ENCODE data around the gene DRC1. TPM values are rescaled to one million over a fixed set of nuclear protein-coding genes. Genes with fewer than 3 reads are reported as not detected.
"Not testable (repeated sequence)": the region's sequence is repeated elsewhere in the genome, so short reads cannot be mapped to it uniquely, and the experiment has no call there.

DRC1 gene
- polyA plus RNA-seq, 3 donors = 1.6 to 4.6 (median 2.5) TPM

GRCh38 chr2:26457695-26458364 is 56.1 kb downstream of the DRC1 start:
- no peak for DNase-seq (ENCODE audit: extremely low read depth in 1 of 11, low read depth in 9 of 11, low spot score in 4 of 11)

DNA sequence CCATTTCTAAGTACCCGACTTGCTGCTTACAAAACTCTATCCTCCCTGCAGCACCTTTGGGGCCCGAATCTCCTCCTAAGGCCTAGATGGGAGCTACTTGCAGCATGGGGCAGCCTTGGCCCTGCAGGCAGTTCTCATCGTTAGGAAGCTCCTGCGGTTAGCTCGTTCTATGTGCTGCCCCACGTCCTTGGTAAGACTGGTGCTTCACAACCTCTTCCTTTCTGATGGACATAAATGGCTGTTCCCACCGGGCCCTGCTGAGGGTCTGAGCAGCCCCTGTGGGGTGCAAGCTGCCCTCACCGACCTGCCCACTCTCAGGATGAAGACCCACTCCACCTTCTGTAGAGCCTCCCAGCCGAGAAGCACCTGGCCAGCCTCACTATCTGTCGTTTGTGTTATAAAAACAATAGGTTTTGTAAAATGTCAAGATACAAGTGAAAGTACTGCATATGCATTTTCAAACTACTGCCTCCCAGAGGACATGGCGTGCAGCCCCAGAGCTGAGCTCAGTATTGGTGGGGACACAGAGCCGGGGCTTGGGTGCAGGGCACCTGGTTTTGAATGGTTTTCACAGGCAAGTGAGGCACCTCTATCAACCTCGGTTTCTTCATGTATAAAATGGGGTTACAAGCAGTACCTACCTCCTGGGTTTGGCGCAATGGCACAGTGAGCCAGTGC is 56.8 kb downstream of the DRC1 start:
- DNase-seq (ENCODE audit: extremely low read depth in 1 of 11, low read depth in 9 of 11, low spot score in 4 of 11) = no peak

- no peak for DNase-seq (ENCODE audit: extremely low read depth in 1 of 11, low read depth in 9 of 11, low spot score in 4 of 11)
Measured at GRCh38 chr2:26459991-26460612, 58.4 kb downstream of the DRC1 start.

- no peak for DNase-seq (ENCODE audit: extremely low read depth in 1 of 11, low read depth in 9 of 11, low spot score in 4 of 11)
Measured at GRCh38 chr2:26460613-26461031, 58.9 kb downstream of the DRC1 start.

DNA sequence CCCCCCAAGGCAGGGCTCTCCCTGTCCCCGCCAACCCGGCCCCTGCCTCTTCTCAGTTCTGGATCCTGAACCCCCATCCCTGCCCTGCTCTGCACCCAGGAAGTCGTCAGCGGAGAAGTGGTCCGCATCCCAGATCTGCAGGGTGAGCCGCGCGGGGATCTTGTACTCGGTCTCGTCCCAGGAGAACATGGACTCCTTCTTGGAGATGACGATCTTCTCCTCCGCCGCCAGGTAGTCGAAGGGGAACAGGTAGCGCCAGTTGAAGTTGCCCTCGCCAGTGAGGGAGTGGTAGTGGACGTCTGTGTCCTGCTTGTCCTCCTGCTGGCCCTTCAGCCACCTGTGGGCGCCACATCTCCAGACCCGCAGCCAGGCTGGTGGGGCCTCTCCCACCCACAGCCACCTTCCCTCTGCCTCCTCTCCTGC is 59.9 kb downstream of the DRC1 start:
- DNase-seq (ENCODE audit: extremely low read depth in 1 of 11, low read depth in 9 of 11, low spot score in 4 of 11) = no peak

- DNase-seq (ENCODE audit: extremely low read depth in 1 of 11, low read depth in 9 of 11, low spot score in 4 of 11) = no peak
Measured at GRCh38 chr2:26462100-26462499, 60.4 kb downstream of the DRC1 start.

GRCh38 chr2:26462511-26463243 is 61.0 kb downstream of the DRC1 start:
- peak in 1 of 11 donors; percentile 20 for DNase-seq (ENCODE audit: extremely low read depth in 1 of 11, low read depth in 9 of 11, low spot score in 4 of 11)

GRCh38 chr2:26463244-26464192 is 61.8 kb downstream of the DRC1 start:
- no peak for DNase-seq (ENCODE audit: extremely low read depth in 1 of 11, low read depth in 9 of 11, low spot score in 4 of 11)

DNA sequence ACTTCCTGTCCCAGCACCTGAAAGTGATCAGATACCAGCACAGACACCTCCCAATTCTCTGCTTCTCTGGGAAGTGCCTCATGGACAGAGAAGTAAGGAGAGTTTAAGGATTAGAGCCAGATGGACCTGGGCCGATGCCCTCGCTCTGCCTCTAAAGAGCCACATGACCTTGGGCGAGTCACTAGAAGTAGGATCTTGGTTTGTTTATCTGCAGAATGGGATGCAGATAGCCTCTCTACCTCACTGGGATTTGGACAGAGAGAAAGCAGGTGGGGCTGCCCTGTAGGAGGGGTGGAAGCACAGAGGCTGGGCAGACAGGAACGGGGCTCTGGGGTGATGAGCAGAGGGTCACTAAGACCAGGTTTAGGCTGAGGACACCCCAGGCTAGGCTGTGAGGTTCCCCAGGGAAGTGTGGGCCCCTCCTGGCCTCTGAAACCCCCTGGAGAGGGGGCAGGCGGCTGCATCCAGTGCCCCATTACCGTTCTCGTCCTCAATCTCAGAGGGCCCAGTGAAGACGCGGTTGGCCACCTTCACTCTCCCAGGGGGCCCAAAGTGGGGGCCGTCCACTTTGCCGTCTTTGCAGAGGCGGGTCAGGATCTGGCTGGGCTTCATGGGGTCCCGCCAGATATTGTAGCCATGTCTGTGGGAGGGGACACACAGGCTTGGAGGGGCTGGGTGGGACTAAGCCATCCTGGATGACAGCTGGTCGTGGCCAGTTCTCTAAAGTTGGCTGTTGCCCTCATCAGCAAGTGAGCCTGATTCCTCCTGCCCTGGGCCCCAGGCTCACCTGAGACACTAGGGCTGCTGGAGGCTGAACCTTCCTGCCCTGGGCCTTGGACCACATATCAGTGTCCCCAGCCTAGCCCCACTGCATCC is 62.9 kb downstream of the DRC1 start:
- no peak for DNase-seq (ENCODE audit: extremely low read depth in 1 of 11, low read depth in 9 of 11, low spot score in 4 of 11)

- no peak for DNase-seq (ENCODE audit: extremely low read depth in 1 of 11, low read depth in 9 of 11, low spot score in 4 of 11)
Measured at GRCh38 chr2:26465266-26465925, 63.7 kb downstream of the DRC1 start.

GRCh38 chr2:26465981-26466471 is 64.3 kb downstream of the DRC1 start:
- DNase-seq (ENCODE audit: extremely low read depth in 1 of 11, low read depth in 9 of 11, low spot score in 4 of 11) = no peak

DNA sequence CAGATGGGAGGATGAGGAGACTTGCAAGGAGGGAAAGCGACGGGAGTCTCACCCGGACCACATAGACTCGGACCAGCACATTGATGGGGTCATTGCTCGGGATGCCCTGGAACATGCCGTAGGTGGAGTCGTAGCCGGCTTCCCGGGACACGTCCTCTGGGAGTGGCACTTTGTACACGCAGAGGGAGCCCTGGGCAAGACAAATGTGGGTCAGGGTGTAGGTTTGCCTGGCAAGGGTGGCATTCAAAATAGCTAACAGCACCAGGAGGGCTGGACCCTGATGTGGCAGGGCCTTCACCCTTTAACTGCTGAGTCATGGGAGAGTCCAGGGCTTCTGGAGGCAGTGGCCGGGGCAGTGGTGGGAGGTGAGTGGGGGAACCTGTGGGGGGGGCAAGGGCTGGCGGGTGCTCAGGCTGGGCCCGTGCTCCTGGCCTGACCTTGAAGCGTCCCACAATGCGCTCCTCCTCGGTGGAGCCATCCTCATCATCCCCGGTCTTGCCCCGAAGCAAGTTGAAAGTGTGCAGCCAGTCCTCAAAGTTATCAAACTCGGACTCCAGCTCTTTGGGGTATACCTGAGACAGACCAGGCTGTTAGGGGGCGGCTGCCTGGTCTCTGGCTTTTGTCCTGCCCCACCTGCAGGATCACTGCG is 65.1 kb downstream of the DRC1 start:
- DNase-seq (ENCODE audit: extremely low read depth in 1 of 11, low read depth in 9 of 11, low spot score in 4 of 11) = no peak

- not testable (repeated sequence) for DNase-seq (ENCODE audit: extremely low read depth in 1 of 11, low read depth in 9 of 11, low spot score in 4 of 11)
Measured at GRCh38 chr2:26468544-26468943, 66.8 kb downstream of the DRC1 start.

DNA sequence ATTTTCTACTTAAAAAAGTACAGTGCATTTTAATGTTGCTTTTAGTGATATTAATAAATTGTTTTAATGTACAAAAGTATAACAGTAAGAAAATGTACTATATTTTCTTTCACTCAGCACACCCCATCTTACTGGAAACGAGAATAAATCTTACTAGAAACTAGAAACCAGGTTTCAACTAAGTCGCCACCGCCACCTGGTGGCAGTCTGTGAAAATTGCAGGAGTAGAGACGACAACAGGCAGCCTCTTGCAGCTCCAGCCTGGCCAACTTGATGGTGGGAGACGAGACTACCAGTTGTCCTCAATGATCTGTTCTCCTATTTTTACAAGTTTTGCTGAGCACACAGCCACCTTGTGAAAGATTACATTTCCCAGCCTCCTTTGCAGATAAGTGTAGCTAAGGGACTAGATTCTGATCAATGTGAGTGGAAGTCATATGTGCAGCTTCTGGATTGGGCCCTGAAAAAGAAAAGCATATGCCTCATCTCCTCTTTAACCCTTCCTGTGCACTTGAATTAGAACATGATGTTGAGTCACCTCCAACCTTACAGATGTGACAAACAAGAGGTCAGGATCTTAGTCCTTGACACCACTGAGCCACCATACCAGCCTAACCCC is 67.5 kb downstream of the DRC1 start:
- DNase-seq (ENCODE audit: extremely low read depth in 1 of 11, low read depth in 9 of 11, low spot score in 4 of 11) = peak in 3 of 11 donors; percentile 18 to 40 (median 25)

GRCh38 chr2:26469955-26470354 is 68.2 kb downstream of the DRC1 start:
- DNase-seq (ENCODE audit: extremely low read depth in 1 of 11, low read depth in 9 of 11, low spot score in 4 of 11) = no peak

DNA sequence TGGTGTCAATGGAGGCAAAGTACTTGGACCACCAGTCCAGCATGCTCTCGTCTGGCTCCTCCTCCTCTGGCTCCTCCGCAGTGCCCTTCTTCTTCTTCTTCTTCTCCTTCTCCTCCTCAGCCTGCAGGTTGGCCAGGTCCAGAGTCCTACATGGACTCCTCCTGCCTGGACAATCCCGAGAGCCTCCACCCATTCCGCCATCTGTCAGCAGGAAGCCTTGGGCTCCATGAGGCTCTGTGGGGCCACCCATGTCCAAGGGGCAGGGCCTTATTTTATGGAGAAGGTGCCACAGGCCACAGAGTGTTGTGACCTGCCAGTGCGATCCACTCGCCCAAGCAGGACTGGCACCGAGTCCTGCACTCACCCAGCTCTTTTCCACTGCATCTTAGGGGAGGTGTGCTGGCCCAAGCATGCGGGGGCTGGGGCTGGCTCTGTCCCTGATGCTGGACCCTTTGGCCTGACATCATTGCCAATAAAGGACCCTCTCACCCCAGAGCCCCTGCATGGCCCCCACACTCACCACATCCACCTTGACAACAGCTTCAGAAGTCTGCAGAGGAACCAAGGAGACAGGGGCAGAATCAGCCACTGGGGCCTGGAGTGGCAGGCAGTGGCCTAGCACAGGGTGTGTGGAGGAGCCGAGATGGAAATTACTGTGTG is 69.0 kb downstream of the DRC1 start:
- no peak for DNase-seq (ENCODE audit: extremely low read depth in 1 of 11, low read depth in 9 of 11, low spot score in 4 of 11)
